HEK293 (cell line): ENCODE data around the gene ACRBP.

Experiments
- BCL11A ChIP-seq: fragments of 450-650 bp; formaldehyde crosslinking; IDR thresholded peaks from 2 replicates; pipeline ENCODE4 v1.5.1; 2016; ENCODE audit warnings: low read depth, missing biosample characterization, missing genetic modification characterization
- GFI1B ChIP-seq: fragments of 450-650 bp; formaldehyde crosslinking; IDR thresholded peaks from 2 replicates; pipeline ENCODE4 v1.5.1; 2016; ENCODE audit warnings: missing biosample characterization, missing genetic modification characterization
- SCRT1 ChIP-seq: fragments of 450-650 bp; formaldehyde crosslinking; IDR thresholded peaks from 2 replicates; pipeline ENCODE4 v1.5.1; 2016; ENCODE audit warnings: missing biosample characterization, missing genetic modification characterization, borderline replicate concordance
- SCRT2 ChIP-seq: fragments of 450-650 bp; formaldehyde crosslinking; IDR thresholded peaks from 2 replicates; pipeline ENCODE4 v1.5.1; 2016; ENCODE audit warnings: missing biosample characterization, missing genetic modification characterization
- WT1 ChIP-seq: fragments of 450-650 bp; formaldehyde crosslinking; IDR thresholded peaks from 2 replicates; pipeline ENCODE4 v1.5.1; 2016; ENCODE audit warnings: missing biosample characterization, missing genetic modification characterization
- ZFP41 ChIP-seq: fragments of 450-650 bp; formaldehyde crosslinking; IDR thresholded peaks from 2 replicates; pipeline ENCODE4 v1.5.1; 2016; ENCODE audit warnings: missing biosample characterization, missing genetic modification characterization, borderline replicate concordance
- ZNF112 ChIP-seq: fragments of 450-650 bp; formaldehyde crosslinking; IDR thresholded peaks from 2 replicates; pipeline ENCODE4 v1.5.0; 2017; ENCODE audit warnings: missing biosample characterization, missing genetic modification characterization
- ZNF121 ChIP-seq: fragments of 450-650 bp; formaldehyde crosslinking; IDR thresholded peaks from 2 replicates; pipeline ENCODE4 v1.5.1; 2016; ENCODE audit warnings: missing biosample characterization, missing genetic modification characterization
- ZNF175 ChIP-seq: fragments of 450-650 bp; formaldehyde crosslinking; IDR thresholded peaks from 2 replicates; pipeline ENCODE4 v1.5.1; 2016; ENCODE audit warnings: missing biosample characterization, missing genetic modification characterization
- ZNF266 ChIP-seq: fragments of 450-650 bp; formaldehyde crosslinking; IDR thresholded peaks from 2 replicates; pipeline ENCODE4 v1.5.1; 2016; ENCODE audit warnings: missing biosample characterization, missing genetic modification characterization, low read depth
- ZNF274 ChIP-seq, 2 experiments: fragments of 200-500 bp in 1 of 2; fragments of 450-650 bp in 1 of 2; sonication (Bioruptor generic) in 1 of 2; formaldehyde crosslinking in 1 of 2; IDR thresholded peaks; 2 replicates each; pipeline versions ENCODE4 v1.5.1 to v1.6.1; 2014 to 2016; ENCODE audit warnings: borderline replicate concordance in 1 of 2, inconsistent platforms in 1 of 2, low read length in 1 of 2, missing biosample characterization in 1 of 2, missing genetic modification characterization in 1 of 2
- ZNF324 ChIP-seq: fragments of 450-650 bp; formaldehyde crosslinking; IDR thresholded peaks from 2 replicates; pipeline ENCODE4 v1.5.1; 2016; ENCODE audit warnings: missing biosample characterization, missing genetic modification characterization
- ZNF350 ChIP-seq: fragments of 450-650 bp; formaldehyde crosslinking; IDR thresholded peaks from 2 replicates; pipeline ENCODE4 v1.5.0; 2017; ENCODE audit warnings: missing biosample characterization, mild to moderate bottlenecking, missing genetic modification characterization
- ZNF423 ChIP-seq: fragments of 450-650 bp; formaldehyde crosslinking; IDR thresholded peaks from 2 replicates; pipeline ENCODE4 v1.5.1; 2016; ENCODE audit warnings: missing biosample characterization, missing genetic modification characterization
- ZNF585B ChIP-seq: fragments of 450-650 bp; formaldehyde crosslinking; IDR thresholded peaks from 2 replicates; pipeline ENCODE4 v1.5.1; 2016; ENCODE audit warnings: missing biosample characterization, missing genetic modification characterization
- ZNF596 ChIP-seq: fragments of 450-650 bp; IDR thresholded peaks from 2 replicates; pipeline ENCODE4 v1.5.0; 2018; ENCODE audit warnings: missing biosample characterization, mild to moderate bottlenecking, missing genetic modification characterization, moderate library complexity
- ZNF621 ChIP-seq: fragments of 450-650 bp; formaldehyde crosslinking; IDR thresholded peaks from 2 replicates; pipeline ENCODE4 v1.5.1; 2017; ENCODE audit warnings: missing biosample characterization, missing genetic modification characterization
- ZNF629 ChIP-seq: fragments of 450-650 bp; formaldehyde crosslinking; IDR thresholded peaks from 2 replicates; pipeline ENCODE4 v1.5.1; 2017; ENCODE audit warnings: missing biosample characterization, missing genetic modification characterization
- ZNF664 ChIP-seq: fragments of 450-650 bp; formaldehyde crosslinking; IDR thresholded peaks from 2 replicates; pipeline ENCODE4 v1.5.1; 2016; ENCODE audit warnings: missing biosample characterization, missing genetic modification characterization
- ZNF670 ChIP-seq: fragments of 450-650 bp; formaldehyde crosslinking; IDR thresholded peaks from 2 replicates; pipeline ENCODE4 v1.5.1; 2016; ENCODE audit warnings: missing biosample characterization, missing genetic modification characterization, low read depth
- ZNF677 ChIP-seq: fragments of 450-650 bp; IDR thresholded peaks from 2 replicates; pipeline ENCODE4 v1.5.0; 2018; ENCODE audit warnings: missing biosample characterization, mild to moderate bottlenecking, missing genetic modification characterization, moderate library complexity
- ZNF785 ChIP-seq: fragments of 450-650 bp; formaldehyde crosslinking; IDR thresholded peaks from 2 replicates; pipeline ENCODE4 v1.5.1; 2016; ENCODE audit warnings: missing biosample characterization, missing genetic modification characterization
- ZNF843 ChIP-seq: fragments of 450-650 bp; formaldehyde crosslinking; IDR thresholded peaks from 2 replicates; pipeline ENCODE4 v1.5.1; 2016; ENCODE audit warnings: missing biosample characterization, missing genetic modification characterization
- TF ChIP-seq, protein P1 (sequence below): fragments of 450-650 bp; formaldehyde crosslinking; IDR thresholded peaks from 2 replicates; pipeline ENCODE4 v1.5.1; 2016; ENCODE audit warnings: missing biosample characterization, missing genetic modification characterization
- TF ChIP-seq, protein P2 (sequence below): fragments of 450-650 bp; formaldehyde crosslinking; IDR thresholded peaks from 2 replicates; pipeline ENCODE4 v1.5.1; 2016; ENCODE audit warnings: missing biosample characterization, missing genetic modification characterization
- TF ChIP-seq, protein P3 (sequence below): fragments of 450-650 bp; formaldehyde crosslinking; IDR thresholded peaks from 2 replicates; pipeline ENCODE4 v1.5.1; 2016; ENCODE audit warnings: missing biosample characterization, missing genetic modification characterization, borderline replicate concordance
- TF ChIP-seq, protein P4 (sequence below): fragments of 450-650 bp; formaldehyde crosslinking; IDR thresholded peaks from 2 replicates; pipeline ENCODE4 v1.5.1; 2016; ENCODE audit warnings: missing biosample characterization, missing genetic modification characterization
- TF ChIP-seq, protein P5 (sequence below): fragments of 450-650 bp; formaldehyde crosslinking; IDR thresholded peaks from 2 replicates; pipeline ENCODE4 v1.5.1; 2016; ENCODE audit warnings: missing biosample characterization, missing genetic modification characterization

ACRBP gene

DNA sequence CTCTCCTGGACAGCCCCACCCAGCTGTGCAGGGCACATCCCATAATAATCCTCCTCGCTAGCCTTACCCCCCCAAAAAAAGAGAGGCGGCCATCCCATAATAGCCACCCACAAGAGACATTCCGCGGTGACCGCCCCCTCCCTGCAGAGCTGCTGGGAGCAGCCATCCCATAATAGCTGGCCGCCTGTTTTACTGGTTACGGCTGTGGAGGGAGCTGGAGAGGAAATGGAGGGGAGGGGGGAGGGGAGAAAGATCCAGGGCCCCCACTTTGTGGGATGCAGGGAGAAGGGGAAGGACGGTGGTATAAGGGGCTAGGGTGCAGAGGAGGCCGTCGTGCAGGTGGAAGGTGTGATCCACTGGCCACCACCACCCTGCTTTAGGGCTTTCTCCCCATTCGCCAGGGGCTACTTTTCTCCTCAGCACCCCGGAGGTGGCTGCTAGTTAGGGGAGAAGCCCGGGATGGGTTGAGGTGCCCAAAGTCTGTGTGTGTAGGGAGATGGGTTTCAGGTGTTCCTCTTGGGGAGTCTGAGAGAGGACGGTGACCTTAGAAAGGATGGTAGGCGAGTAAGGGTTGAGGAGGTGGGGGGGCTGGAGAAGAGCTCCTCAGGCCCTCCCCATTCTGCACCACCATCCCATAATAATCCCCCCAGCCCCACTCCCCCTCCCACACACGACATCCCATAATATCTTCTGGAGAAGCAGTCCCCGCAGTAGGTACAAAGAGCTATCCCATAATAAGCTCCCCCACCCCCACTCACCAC lies 34.0 kb downstream of the ACRBP start (continued):
- no peak for TF ChIP-seq ZNF350 (tag by site-specific recombination)
- TF ChIP-seq GFI1B (tag by site-specific recombination), result 0 out of 2 replicates have a peak, but pooled peaks have one; percentile 30
- TF ChIP-seq, protein P1, sequence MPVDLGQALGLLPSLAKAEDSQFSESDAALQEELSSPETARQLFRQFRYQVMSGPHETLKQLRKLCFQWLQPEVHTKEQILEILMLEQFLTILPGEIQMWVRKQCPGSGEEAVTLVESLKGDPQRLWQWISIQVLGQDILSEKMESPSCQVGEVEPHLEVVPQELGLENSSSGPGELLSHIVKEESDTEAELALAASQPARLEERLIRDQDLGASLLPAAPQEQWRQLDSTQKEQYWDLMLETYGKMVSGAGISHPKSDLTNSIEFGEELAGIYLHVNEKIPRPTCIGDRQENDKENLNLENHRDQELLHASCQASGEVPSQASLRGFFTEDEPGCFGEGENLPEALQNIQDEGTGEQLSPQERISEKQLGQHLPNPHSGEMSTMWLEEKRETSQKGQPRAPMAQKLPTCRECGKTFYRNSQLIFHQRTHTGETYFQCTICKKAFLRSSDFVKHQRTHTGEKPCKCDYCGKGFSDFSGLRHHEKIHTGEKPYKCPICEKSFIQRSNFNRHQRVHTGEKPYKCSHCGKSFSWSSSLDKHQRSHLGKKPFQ (tag by site-specific recombination), result peak; percentile 55; the same call in 1 of the 2 replicates
- TF ChIP-seq ZNF121, result no peak
- peak; percentile 70 for TF ChIP-seq WT1
- TF ChIP-seq, protein P2, sequence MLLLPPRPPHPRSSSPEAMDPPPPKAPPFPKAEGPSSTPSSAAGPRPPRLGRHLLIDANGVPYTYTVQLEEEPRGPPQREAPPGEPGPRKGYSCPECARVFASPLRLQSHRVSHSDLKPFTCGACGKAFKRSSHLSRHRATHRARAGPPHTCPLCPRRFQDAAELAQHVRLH (tag by site-specific recombination), result peak; percentile 41; the same call in 1 of the 2 replicates
- 0 out of 2 replicates have a peak, but pooled peaks have one; percentile 62 for TF ChIP-seq ZNF324 (tag by site-specific recombination)
- TF ChIP-seq, protein P3, sequence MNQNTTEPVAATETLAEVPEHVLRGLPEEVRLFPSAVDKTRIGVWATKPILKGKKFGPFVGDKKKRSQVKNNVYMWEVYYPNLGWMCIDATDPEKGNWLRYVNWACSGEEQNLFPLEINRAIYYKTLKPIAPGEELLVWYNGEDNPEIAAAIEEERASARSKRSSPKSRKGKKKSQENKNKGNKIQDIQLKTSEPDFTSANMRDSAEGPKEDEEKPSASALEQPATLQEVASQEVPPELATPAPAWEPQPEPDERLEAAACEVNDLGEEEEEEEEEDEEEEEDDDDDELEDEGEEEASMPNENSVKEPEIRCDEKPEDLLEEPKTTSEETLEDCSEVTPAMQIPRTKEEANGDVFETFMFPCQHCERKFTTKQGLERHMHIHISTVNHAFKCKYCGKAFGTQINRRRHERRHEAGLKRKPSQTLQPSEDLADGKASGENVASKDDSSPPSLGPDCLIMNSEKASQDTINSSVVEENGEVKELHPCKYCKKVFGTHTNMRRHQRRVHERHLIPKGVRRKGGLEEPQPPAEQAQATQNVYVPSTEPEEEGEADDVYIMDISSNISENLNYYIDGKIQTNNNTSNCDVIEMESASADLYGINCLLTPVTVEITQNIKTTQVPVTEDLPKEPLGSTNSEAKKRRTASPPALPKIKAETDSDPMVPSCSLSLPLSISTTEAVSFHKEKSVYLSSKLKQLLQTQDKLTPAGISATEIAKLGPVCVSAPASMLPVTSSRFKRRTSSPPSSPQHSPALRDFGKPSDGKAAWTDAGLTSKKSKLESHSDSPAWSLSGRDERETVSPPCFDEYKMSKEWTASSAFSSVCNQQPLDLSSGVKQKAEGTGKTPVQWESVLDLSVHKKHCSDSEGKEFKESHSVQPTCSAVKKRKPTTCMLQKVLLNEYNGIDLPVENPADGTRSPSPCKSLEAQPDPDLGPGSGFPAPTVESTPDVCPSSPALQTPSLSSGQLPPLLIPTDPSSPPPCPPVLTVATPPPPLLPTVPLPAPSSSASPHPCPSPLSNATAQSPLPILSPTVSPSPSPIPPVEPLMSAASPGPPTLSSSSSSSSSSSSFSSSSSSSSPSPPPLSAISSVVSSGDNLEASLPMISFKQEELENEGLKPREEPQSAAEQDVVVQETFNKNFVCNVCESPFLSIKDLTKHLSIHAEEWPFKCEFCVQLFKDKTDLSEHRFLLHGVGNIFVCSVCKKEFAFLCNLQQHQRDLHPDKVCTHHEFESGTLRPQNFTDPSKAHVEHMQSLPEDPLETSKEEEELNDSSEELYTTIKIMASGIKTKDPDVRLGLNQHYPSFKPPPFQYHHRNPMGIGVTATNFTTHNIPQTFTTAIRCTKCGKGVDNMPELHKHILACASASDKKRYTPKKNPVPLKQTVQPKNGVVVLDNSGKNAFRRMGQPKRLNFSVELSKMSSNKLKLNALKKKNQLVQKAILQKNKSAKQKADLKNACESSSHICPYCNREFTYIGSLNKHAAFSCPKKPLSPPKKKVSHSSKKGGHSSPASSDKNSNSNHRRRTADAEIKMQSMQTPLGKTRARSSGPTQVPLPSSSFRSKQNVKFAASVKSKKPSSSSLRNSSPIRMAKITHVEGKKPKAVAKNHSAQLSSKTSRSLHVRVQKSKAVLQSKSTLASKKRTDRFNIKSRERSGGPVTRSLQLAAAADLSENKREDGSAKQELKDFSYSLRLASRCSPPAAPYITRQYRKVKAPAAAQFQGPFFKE (tag by site-specific recombination), result no peak
- TF ChIP-seq ZNF785 (tag by site-specific recombination), result no peak
- no peak for TF ChIP-seq ZFP41
- TF ChIP-seq ZNF266 (tag by site-specific recombination), result no peak
- TF ChIP-seq, protein P4, sequence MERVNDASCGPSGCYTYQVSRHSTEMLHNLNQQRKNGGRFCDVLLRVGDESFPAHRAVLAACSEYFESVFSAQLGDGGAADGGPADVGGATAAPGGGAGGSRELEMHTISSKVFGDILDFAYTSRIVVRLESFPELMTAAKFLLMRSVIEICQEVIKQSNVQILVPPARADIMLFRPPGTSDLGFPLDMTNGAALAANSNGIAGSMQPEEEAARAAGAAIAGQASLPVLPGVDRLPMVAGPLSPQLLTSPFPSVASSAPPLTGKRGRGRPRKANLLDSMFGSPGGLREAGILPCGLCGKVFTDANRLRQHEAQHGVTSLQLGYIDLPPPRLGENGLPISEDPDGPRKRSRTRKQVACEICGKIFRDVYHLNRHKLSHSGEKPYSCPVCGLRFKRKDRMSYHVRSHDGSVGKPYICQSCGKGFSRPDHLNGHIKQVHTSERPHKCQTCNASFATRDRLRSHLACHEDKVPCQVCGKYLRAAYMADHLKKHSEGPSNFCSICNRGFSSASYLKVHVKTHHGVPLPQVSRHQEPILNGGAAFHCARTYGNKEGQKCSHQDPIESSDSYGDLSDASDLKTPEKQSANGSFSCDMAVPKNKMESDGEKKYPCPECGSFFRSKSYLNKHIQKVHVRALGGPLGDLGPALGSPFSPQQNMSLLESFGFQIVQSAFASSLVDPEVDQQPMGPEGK (tag by site-specific recombination), result peak; percentile 97
- peak; percentile 53; the same call in 1 of the 2 replicates for TF ChIP-seq ZNF843
- TF ChIP-seq BCL11A (tag by site-specific recombination), result no peak
- TF ChIP-seq ZNF274 (IDR thresholded peaks at IDR 0.05; ENCODE audit: low read length), result no peak
- no peak for TF ChIP-seq ZNF274 (tag by site-specific recombination; IDR thresholded peaks at IDR 0.05; ENCODE audit: borderline replicate concordance)
- no peak for TF ChIP-seq ZNF175
- no peak for TF ChIP-seq ZNF585B (tag by site-specific recombination)
- TF ChIP-seq ZNF112 (tag by site-specific recombination), result no peak
- no peak for TF ChIP-seq ZNF670 (tag by site-specific recombination)
- TF ChIP-seq ZNF677 (tag by site-specific recombination), result no peak
- TF ChIP-seq SCRT1 (tag by site-specific recombination), result no peak
- TF ChIP-seq, protein P5, sequence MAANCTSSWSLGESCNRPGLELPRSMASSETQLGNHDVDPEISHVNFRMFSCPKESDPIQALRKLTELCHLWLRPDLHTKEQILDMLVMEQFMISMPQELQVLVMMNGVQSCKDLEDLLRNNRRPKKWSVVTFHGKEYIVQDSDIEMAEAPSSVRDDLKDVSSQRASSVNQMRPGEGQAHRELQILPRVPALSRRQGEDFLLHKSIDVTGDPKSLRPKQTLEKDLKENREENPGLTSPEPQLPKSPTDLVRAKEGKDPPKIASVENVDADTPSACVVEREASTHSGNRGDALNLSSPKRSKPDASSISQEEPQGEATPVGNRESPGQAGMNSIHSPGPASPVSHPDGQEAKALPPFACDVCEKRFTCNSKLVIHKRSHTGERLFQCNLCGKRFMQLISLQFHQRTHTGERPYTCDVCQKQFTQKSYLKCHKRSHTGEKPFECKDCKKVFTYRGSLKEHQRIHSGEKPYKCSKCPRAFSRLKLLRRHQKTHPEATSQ (tag by site-specific recombination), result no peak
- TF ChIP-seq SCRT2 (tag by site-specific recombination), result 0 out of 2 replicates have a peak, but pooled peaks have one; percentile 26
- no peak for TF ChIP-seq ZNF621 (tag by site-specific recombination)
- TF ChIP-seq ZNF629 (tag by site-specific recombination), result peak; percentile 74
- TF ChIP-seq ZNF423 (tag by site-specific recombination), result peak; percentile 66
- no peak for TF ChIP-seq ZNF664 (tag by site-specific recombination)
- no peak for TF ChIP-seq ZNF596
